HG03521 (cell line): Measurements from ENCODE around the gene GPR183.
A peak's percentile ranks its signal among the peaks of the same experiment; 100 is the strongest.

ENCODE experiments used
- ATAC-seq: cut with Tn5 transposase; IDR thresholded peaks from one replicate; pipeline ENCODE4 v1.9.1; 2021; ENCODE audit warnings: mild to moderate bottlenecking, moderate library complexity; ENCODE audit not compliant: unreplicated experiment

The GPR183 gene

GRCh38 chr13:99272481-99272880, 34.7 kb downstream of the GPR183 start:
- no peak for ATAC-seq

GRCh38 chr13:99271249-99271648, 36.0 kb downstream of the GPR183 start:
- no peak for ATAC-seq

- no peak for ATAC-seq
Observed at GRCh38 chr13:99270518-99270917, 36.7 kb downstream of the GPR183 start.

GRCh38 chr13:99269627-99270241, 37.5 kb downstream of the GPR183 start:
- no peak for ATAC-seq

- no peak for ATAC-seq
Observed at GRCh38 chr13:99268822-99269221, 38.4 kb downstream of the GPR183 start.

- no peak for ATAC-seq
Observed at GRCh38 chr13:99267927-99268326, 39.3 kb downstream of the GPR183 start.

- no peak for ATAC-seq
Observed at GRCh38 chr13:99266827-99267226, 40.4 kb downstream of the GPR183 start.

GRCh38 chr13:99265821-99266426, 41.3 kb downstream of the GPR183 start:
- ATAC-seq: peak; percentile 43

- ATAC-seq: no peak
Observed at GRCh38 chr13:99265162-99265800, 41.9 kb downstream of the GPR183 start.

- no peak for ATAC-seq
Observed at GRCh38 chr13:99264051-99264450, 43.1 kb downstream of the GPR183 start.

GRCh38 chr13:99263126-99263785, 43.9 kb downstream of the GPR183 start:
- no peak for ATAC-seq

GRCh38 chr13:99261059-99261458, 46.1 kb downstream of the GPR183 start:
- no peak for ATAC-seq

GRCh38 chr13:99260216-99260615, 47.0 kb downstream of the GPR183 start:
- ATAC-seq: no peak

GRCh38 chr13:99258946-99259345, 48.3 kb downstream of the GPR183 start:
- peak; percentile 56 for ATAC-seq

- peak; percentile 86 for ATAC-seq
Observed at GRCh38 chr13:99258210-99258860, 48.9 kb downstream of the GPR183 start, which contains the start of gene GPR18. GPR18 (minus strand) TSS chr13:99258379; CDS start chr13:99255872, 2,507 bp downstream.

- no peak for ATAC-seq
Observed at GRCh38 chr13:99257291-99257690, 49.9 kb downstream of the GPR183 start.

GRCh38 chr13:99256709-99257108, 50.5 kb downstream of the GPR183 start:
- ATAC-seq: no peak

- no peak for ATAC-seq
Observed at GRCh38 chr13:99256283-99256682, 50.9 kb downstream of the GPR183 start.

- no peak for ATAC-seq
Observed at GRCh38 chr13:99255271-99255670, 51.9 kb downstream of the GPR183 start.

GRCh38 chr13:99254830-99255229, 52.4 kb downstream of the GPR183 start:
- no peak for ATAC-seq

GRCh38 chr13:99251921-99252320, 55.3 kb downstream of the GPR183 start:
- no peak for ATAC-seq
